ENCODE results near the gene MYLK.

DNA sequence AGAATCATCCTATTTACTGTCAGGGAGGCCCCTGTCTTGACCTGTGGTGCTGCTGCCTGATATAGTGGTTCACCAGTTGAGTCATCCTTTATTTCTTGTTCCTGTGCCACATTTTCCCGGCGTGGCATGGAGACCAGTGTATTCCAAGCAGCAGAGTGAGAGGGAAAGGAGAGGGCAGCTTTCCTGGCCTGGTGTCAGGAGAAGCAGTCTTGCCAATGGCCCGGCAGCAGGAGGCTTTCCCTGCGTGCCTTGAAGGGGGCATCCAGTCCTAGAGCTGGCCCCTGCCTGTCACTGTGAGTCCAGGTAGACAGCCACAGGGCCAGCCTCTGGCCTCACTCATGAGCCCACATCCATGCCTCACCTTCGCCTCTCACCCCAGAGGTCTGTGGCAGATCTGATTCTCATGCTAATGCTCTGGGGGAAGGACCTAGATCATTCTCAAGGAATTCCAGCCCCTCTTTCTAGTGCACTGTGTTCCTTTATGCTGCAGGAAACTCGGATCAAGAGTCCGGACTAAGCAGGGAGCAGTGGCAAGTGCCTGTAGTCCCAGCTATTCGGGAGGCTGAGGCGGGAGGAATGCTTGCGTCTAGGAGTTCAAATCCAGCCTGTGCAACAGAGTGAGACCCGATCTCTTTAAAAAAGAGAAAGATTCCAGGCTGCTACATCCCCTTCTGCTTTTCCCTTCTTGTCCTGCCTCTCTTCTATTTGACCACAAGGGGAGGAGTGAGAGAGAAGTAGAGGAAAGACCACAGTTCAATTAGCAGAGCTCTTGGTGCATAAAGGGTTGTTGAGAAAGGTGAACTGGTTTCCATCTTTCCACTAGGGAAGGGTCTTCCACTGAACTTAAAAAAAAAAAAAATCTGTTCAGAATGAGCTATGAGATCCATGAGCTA, 232.4 kb downstream of the MYLK start:
- TF ChIP-seq EZH2 (IDR thresholded peaks at IDR 0.05; ENCODE audit: insufficient read depth, low read length): no peak
- no peak for TF ChIP-seq CTCF (IDR thresholded peaks at IDR 0.05; ENCODE audit: insufficient read depth, low read depth, low read length)

Data from astrocyte (in vitro differentiated cells and primary cell).